HUDEP-2 (cell line): ENCODE measurements around the gene PRF1.
A peak's percentile ranks its signal among the peaks of the same experiment; 100 is the strongest.
"Not testable (repeated sequence)": the region's sequence is repeated elsewhere in the genome, so short reads cannot be mapped to it uniquely, and the experiment has no call there.

Source experiments
- DNase-seq, 76 experiments: peaks; one replicate each; lab custom pipeline; 2025; ENCODE audit not compliant: unreplicated experiment in 76 of 76; lab: John Stamatoyannopoulos, UW

PRF1 gene

DNA sequence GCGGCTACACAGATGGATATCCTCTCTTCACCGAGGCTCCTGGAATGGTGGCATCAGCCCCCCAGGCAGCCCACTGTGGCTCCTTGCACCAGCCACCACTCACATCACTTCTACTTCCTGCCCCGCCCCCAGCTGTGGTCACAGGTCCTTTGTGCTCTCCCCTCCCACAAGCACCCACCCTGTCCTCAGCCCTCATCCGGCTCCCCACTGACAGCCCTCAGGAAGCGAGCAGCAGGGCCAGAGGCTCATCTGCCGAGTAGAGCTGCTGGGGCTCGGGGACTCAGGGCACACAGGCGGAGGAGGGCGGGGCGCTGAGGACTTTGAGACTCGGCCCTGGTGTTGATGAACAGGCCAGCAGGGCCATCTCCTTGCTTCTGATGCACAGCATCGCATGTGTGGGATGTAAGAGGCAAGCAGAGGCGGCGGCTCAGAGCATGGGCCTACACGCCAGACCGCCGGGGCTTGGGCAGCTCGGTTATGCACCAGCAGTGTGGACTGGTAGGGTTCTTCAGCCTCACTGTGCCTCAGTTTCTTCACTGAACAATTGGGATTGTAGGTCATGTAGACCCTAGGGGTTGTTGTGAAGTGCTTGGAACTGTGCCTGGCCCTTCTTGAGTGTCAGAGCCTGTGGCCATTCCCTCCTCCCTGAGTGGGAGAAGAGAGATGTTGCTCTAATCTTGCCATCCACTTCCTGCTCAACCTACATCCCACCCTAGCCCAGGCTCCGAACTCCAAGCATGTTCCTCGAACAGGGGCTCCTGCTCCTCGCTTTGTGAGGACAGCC lies at the start of gene PRF1:
Gene PRF1, minus strand, starts transcription at position 77 of the 784 bp plus-strand sequence. CDS start 1,839 bp downstream, outside the sequence.
- DNase-seq = no peak

DNA sequence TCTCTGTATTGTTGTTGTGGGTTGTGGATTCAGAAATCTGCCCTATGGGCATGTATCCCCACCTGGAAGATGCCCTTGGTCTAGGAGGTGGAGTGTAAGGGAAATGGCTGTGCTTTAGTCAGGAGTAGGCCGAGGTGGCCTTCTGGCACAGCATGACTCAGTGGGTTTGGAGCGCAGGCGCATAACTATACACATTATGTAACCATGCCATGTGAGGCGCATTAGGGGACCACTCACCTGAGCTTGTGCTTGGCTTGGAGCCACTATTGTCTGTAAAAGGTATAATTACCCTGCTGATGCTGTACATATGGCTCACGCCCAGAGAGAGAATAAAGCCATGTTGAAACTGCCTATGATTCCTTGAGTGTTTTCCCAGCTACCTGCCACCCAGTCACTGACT lies 49.1 kb upstream of the PRF1 start:
- DNase-seq = no peak

DNA sequence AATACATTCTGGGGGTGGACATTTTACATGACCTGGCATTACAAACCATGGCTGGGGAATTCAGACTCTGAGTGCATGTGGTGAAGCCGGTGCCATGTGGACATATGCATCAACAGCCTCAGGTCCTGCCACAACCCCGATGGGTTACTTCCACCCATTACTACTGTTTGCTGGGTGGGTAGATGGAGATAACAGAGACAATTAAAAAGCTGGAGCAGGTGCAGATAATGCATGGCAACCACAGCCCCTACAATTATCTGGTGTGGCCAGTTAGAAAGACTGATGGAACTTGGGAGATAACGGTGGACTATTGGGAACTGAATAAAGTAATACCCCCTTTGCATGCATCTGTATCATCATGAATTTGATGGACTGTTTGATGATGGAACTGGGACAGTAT lies 48.2 kb upstream of the PRF1 start:
- DNase-seq = peak in 2 of 76 experiments; percentile 12 to 17

DNA sequence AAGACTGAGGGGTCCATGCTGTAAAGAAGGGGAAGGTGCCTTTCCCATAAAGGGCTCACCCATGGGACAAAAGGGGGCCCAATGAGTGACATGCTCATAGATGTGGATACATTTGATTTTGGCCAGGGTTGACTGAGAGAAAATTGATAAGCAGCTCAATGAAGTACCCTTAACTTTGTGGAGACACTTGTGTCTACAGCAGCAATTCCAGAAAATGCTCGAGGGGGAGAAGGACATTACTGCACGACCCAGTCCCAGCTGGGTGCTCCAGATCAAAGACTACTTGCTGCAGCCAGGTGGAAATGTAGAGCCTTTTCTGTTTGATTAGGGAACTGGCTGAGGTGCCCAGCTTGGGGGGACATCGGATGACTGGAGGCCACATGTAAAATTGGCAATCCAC lies 47.6 kb upstream of the PRF1 start:
- DNase-seq = no peak

DNA sequence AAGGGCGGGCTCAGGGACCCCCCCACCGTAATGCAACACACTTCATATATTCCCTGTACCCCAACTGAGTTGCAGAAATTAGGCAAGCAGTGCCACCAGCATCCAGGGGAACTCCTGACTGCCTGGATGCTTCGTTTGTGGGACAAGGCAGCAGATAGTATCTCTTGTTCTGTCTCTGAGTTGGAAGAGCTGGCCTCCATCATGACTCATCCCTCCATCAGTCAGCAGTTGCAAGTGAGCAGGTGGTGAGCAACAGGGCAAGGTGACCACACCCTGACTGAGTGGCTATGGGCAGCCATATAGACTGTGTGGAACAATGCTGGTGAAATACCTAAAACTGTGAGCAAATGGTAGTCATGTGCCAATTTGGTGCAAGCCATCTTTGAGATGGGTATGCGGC lies 47.0 kb upstream of the PRF1 start:
- DNase-seq = peak in 8 of 76 experiments; percentile 1 to 39 (median 17)

DNA sequence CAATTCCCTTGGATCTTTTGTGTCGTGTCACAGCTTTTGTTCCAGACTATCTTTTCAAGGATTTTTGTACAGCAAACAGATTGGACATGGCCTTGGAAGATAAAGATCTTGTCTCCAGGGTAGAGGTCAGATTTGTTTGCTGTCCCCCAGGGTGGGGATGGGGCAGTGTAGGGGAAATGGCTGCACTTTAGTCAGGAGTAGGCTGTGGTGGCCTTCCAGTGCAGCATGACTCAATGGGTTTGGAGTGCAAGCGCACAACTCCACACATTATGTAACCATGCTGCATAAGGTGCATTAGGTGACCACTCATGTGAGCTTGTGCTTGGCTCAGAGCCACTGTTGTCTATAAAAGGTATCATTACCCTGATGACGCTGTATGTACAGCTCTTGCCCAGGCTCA lies 45.9 kb upstream of the PRF1 start:
- no peak for DNase-seq

DNA sequence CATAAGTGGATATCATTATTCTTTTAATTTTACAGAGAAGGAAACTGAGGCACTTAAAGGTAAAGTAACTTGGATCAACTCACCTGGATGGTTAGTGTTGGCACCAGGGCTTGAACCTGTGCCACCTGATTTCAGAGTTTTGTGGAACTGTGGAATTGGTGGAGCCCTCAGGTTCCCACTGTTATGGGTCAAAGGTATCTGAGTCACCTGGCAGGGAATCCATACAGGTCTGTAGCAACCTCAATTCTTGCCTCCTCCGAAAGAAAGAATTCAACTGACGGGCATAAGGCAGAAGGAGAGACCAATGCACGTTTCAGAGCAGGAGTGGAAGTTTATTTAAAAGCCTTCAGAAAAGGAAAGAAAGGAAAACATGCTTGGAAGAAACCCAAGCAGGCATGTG lies 44.5 kb upstream of the PRF1 start:
- DNase-seq = no peak

DNA sequence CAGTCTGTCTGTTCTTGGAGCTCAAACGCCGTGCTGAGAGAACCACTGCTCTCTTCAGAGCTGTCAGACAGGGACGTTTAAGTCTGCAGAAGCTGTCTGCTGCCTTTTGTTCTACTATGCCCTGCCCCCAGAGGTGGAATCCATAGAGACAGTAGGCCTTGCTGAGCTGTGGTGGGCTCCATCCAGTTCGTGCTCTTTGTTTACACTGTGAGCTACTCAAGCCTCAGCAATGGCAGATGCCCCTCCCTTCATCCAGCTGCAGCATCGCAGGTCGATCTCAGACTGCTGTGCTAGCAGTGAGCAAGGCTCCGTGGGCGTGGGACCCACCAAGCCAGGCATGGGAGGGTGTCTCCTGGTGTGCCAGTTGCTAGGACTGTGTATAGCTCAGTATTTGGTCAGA lies 42.4 kb upstream of the PRF1 start:
- DNase-seq = not testable (repeated sequence)

DNA sequence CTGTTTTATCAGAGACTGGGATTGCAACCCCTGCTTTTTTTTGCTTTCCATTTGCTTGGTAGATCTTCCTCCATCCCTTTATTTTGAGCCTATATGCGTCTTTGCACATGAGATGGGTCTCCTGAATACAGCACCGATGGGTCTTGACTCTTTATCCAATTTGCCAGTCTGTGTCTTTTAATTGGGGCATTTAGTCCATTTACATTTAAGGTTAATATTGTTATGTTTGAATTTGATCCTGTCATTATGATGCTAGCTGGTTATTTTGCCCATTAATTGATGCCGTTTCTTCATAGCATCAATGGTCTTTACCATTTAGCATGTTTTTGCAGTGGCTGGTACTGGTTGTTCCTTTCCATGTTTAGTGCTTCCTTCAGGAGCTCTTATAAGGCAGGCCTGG lies 40.7 kb upstream of the PRF1 start:
- not testable (repeated sequence) for DNase-seq

DNA sequence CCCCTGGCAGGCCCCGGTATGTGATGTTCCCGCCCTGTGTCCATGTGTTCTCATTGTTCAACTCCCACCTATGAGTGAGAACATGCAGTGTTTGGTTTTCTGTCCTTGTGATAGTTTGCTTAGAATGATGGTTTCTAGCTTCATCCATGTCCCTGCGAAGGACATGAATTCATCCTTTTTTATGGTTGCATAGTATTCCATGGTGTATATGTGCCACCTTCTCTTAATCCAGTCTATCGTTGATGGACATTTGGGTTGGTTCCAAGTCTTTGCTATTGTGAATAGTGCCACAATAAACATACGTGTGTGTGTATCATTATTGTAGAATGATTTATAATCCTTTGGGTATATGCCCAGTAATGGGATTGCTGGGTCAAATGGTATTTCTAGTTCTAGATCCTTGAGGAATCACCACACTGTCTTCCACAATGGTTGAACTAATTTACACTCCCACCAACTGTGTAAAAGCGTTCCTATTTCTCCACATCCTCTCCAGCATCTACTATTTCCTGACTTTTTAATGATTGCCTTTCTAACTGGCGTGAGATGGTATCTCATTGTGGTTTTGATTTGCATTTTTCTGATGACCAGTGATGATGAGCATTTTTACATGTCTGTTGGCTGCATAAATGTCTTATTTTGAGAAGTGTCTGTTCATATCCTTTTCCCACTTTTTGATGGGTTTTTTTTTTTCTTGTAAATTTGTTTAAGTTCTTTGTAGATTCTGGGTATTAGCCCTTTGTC lies 37.3 kb upstream of the PRF1 start:
- DNase-seq = not testable (repeated sequence)

DNA sequence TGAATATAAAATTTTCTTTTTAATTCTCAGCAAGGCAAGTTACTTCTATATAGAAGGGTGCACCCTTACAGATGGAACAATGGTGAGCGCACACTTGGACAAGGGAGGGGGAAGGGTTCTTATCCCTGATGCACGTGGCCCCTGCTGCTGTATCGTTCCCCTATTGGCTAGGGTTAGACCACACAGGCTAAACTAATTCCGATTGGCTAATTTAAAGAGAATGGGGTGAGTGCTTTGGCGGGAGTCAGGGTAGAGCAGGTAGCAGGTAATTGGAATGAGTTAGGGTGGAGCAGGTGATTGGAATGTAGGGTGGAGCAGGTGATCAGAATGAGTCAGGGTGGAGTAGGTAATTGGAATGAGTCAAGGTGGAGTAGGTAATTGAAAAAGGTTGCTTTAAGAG lies 32.0 kb upstream of the PRF1 start:
- not testable (repeated sequence) for DNase-seq

DNA sequence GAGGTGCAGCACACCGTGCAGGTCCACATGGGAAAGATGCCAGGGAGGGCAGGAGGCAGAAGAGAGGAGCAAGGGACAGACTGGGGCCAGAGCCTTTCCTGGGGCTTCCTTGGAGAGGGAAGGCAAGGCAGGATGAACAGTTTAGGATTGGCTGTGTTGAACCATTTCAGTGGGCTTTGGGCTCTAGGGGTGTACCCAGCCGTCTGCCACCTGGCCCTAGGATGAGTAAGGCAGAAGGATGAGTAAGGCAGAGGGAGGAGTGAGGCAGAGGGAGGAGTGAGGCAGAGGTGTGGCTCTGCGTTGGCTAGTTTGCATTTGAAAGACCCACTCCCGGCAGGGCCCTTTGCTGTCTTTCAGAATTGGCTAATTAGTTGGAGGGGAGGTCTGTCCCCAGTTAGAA lies 31.5 kb upstream of the PRF1 start:
- DNase-seq = no peak

DNA sequence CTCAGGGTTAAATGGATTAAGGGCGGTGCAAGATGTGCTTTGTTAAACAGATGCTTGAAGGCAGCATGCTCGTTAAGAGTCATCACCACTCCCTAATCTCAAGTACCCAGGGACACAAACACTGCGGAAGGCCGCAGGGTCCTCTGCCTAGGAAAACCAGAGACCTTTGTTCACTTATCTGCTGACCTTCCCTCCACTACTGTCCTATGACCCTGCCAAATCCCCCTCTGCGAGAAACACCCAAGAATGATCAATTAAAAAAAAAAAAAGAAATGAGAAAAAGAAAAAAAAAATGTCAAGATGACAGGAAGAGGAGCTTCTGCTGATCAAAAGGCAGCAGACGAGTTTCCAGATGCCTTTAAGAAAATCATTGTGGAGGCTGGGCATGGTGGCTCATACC lies 29.2 kb upstream of the PRF1 start:
- not testable (repeated sequence) for DNase-seq

DNA sequence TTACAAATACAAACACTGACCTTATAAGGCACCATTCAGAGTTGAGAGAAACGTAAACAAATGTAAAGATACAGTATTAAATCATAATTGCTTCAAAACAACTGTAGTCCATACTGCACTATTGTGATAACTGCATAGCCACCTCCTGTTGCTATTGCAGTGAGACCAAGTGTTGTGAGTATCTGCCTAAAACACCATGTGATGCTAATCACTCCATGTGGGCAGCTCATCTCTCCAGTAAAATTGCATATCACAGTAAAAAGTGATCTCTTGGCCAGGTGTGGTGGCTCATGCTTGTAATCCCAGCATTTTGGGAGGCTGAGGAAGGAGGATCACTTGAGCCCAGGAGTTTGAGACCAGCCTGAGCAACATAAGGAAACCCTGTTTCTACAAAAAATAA lies 26.8 kb upstream of the PRF1 start:
- no peak for DNase-seq

DNA sequence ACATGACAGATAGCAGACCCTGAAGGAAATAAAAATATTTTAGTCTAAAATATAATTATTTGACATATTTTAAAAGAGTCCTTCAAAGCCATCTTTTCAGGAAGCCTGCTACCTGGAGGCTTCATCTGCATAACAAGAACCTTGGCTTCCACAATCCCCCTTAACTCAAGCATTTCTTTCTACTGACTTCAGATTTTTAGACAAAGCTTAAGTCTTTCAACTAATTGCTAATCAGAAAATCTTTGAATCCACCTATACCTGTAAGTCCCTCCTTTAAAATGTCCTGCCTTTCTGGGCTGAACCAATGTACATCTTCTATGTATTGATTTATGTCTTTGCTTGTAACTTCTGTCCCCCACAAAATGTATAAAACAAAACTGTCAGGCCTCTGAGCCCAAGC lies 23.5 kb upstream of the PRF1 start:
- DNase-seq = no peak

DNA sequence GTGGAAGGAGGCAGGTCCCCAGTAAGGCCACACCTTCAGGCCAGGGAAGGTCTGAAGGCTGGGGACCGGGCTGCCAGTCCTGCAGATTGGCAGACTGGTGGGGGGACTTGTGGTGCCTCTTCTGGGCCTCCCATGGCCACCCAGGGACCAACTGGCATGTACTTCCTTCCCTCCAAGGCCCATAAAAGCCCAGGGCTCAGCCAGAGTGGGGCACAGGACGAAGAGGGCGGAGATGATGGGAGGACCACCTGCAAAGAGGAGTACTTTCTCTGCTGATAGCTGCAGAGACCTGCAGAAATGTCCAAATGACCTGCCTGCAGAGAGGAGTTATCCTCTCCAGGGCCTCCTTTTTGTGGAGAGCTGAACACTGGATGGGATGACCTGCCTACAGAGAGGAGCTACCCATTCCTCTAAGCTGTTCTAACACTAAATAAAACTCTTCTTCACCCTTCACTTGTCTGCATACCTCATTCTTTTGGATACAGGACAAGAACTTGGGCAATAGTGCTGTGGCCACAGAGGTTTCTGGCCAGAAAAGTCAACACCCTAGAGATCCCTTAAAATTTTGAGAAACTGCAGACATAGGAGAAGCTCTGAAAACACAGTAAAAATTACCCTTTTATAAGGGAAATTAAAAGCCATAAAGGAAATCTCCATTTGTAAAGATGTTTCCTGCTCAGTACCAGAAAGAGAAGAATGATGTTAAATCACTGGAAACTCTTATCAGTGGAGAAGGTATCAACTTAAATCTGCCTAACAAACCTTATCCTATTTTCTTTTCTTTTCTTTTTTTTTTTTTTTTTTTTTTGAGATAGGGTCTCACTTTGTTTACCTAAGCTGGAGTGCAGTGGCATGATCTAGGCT lies 20.7 kb upstream of the PRF1 start:
- DNase-seq = no peak

DNA sequence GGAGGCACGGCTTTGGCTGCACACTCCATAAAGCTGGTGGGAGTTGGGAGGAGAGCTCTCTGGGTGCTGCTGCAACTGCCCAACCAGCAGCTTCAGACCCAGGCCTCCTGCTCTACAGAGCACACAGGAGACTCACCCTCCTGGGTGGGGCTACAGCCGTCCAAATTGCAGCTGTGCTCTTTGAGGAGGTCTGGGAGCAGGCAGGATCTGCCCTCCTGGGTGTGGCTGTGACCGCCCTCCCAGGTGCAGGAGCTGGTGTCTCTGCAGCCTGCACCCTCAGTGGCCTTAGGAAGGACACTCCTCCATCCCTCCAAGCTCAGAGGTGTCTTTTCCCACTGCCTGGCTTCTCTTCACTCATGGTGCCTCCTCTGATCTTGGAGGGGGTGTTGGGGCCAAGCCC lies 20.0 kb upstream of the PRF1 start:
- no peak for DNase-seq

DNA sequence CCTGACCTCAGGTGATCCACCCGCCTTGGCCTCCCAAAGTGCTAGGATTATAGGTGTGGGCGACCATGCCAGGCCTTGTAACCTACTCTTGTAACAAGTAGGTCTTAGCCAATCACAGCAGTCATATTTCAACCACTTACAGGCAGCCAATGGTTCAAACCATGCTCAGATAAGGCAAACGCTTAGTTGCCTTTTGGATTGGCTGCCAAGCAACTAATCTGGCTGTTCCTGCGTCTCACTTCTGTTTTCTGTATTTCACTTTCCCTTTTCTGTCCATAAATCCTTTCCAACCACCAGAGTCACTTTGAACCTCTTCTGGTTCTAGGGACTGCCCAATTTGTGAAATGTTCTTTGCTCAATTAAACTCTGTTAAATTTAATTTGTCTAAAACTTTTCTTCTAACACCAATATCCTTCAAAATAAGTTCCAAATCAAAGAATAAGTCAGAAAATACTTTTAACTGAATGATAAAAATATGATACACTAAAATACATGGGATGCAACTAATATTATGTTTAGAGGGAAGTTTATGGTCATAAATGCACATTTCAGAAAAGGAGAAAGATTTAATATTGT lies 19.1 kb upstream of the PRF1 start:
- DNase-seq = no peak

DNA sequence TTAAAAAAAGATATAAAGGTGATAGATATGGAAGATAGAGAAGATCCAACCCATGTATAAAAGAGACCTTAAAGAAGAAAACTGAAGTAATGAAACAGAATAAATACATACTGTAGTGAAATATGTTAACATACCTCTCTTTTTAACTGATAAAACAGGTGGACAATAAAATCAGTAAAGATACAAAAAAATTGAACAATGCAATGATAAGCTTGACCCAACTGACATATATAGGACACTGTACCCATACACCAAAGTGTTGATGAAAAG lies 17.4 kb upstream of the PRF1 start:
- DNase-seq = no peak

DNA sequence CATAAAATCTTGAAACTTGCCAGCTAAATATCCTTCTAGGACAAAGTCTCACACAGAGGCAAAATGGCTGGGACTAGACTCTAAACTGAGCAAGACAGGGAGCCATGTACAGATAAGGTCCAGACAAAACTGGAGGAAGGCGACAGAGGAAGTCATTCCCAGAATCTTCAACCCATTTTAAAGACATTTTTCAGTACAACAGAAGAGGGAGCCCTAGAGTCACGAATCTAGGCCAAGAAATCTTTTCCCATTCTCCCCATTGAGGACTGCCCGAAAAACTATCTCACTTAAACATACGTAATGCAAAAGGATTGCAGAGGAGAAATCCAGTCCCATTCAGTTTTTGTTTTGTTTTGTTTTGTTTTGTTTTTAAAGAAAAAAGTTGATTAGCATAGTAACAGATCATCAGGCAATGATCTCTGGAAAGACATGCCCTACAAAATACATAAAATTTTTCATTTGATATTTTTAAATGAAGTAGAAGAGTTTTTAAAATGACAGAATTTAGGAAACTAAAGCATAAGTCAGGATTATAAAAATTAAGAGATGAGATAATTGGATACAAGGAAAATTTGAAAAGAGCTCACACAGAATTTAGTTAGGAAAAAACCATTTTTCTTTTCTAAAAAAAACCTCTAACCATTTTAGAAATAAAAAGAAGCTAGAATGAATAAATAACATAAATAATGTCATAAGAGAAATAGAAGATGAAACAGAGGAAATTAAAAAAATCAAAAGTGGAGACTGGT lies 16.9 kb upstream of the PRF1 start:
- DNase-seq = peak in 7 of 76 experiments; percentile 1 to 22 (median 15)
